Vagina (tissue), 2 donors: ENCODE results near the gene CPSF4. TPM values are rescaled to one million over a fixed set of nuclear protein-coding genes. Genes with fewer than 3 reads are reported as not detected.
A peak's percentile ranks its signal among the peaks of the same experiment; 100 is the strongest.

Experiments
- DNase-seq, 2 donors: peaks; one replicate each; pipeline ENCODE4 v3.0.0-alpha.2; 2017; ENCODE audit errors: extremely low spot score in 2 of 2
- H3K27ac ChIP-seq: fragments of 200-600 bp; sonication (generic); one replicate; pipeline ENCODE4 v1.5.1; 2019
- H3K27me3 ChIP-seq: fragments of 200-600 bp; sonication (generic); one replicate; pipeline ENCODE4 v1.5.1; 2019
- H3K36me3 ChIP-seq, 2 donors: fragments of 200-600 bp; sonication (generic); one replicate each; pipeline ENCODE4 v1.5.1; 2017 to 2019
- H3K4me1 ChIP-seq: fragments of 200-600 bp; sonication (generic); one replicate; pipeline ENCODE4 v1.5.1; 2019
- H3K4me3 ChIP-seq, 2 donors: fragments of 200-600 bp; sonication (generic); 1 replicate in 1 of 2; 2 replicates in 1 of 2; pipeline ENCODE4 v1.5.1; 2016 to 2019
- H3K9me3 ChIP-seq: fragments of 200-600 bp; sonication (generic); one replicate; pipeline ENCODE4 v1.5.1; 2019
- POLR2A ChIP-seq, 2 donors: fragments of 450-650 bp; IDR thresholded peaks; one replicate each; pipeline ENCODE4 v1.6.1; 2017; ENCODE audit warnings: antibody characterized with exemption in 2 of 2, mild to moderate bottlenecking in 2 of 2, moderate library complexity in 2 of 2
- POLR2AphosphoS5 ChIP-seq, 2 donors: sonication (generic); formaldehyde crosslinking; IDR thresholded peaks; one replicate each; pipeline ENCODE4 v1.9.0; 2017; ENCODE audit warnings: antibody characterized with exemption in 2 of 2, mild to moderate bottlenecking in 2 of 2, low read depth in 1 of 2; ENCODE audit not compliant: insufficient read depth in 1 of 2
- intact Hi-C: fragments of 100-400 bp; cut with DNase I; formaldehyde crosslinking; loops from one replicate; pipeline ENCODE4 v1.15.1; 2023
- total RNA-seq: library from RNA; depleted of rRNA; stranded (reverse); fragments of >200 nt; gene quantifications from one replicate; pipeline ENCODE4 v1.2.3, GENCODE V29; 2016
- TF ChIP-seq, protein P1 (sequence below), 3 experiments: fragments of 450-650 bp in 2 of 3; fragments of 200-600 bp in 1 of 3; sonication (generic) in 1 of 3; IDR thresholded peaks; one replicate each; pipeline ENCODE4 v1.5.1; 2017 to 2019; ENCODE audit warnings: antibody characterized with exemption in 3 of 3, mild to moderate bottlenecking in 2 of 3, moderate library complexity in 2 of 3

Gene CPSF4
- total RNA-seq: 23.8 TPM

GRCh38 chr7:99438573-99439480 lies at the start of gene CPSF4, which contains the start of gene PTCD1:
Gene CPSF4 (plus strand): TSS chr7:99438943. CDS start chr7:99439083, 140 bp downstream.
Gene PTCD1 (minus strand): TSS chr7:99438798. CDS start chr7:99435242, 3,556 bp downstream.
- intact Hi-C loops: no loop called here
- Histone ChIP-seq H3K4me1 (peaks cover 50% of the 10 kb centered on the region), H3K27ac (peak within 1 kb of the TSS; percentile 90), H3K27me3 (no peaks in the 10 kb centered on the region), H3K4me3 (peak within 1 kb of the TSS; percentile 91 to 99), H3K9me3 (no peaks in the 10 kb centered on the region), H3K36me3 (peaks cover 0 to 16% of the 10 kb centered on the region in 2 donors)
- peak in 1 of 2 donors; percentile 64 for TF ChIP-seq POLR2A (IDR thresholded peaks at IDR 0.05)
- peak; percentile 73 to 77 for TF ChIP-seq POLR2AphosphoS5 (IDR thresholded peaks at IDR 0.05; ENCODE audit: insufficient read depth in 1 of 2, low read depth in 1 of 2)
- TF ChIP-seq, protein P1, sequence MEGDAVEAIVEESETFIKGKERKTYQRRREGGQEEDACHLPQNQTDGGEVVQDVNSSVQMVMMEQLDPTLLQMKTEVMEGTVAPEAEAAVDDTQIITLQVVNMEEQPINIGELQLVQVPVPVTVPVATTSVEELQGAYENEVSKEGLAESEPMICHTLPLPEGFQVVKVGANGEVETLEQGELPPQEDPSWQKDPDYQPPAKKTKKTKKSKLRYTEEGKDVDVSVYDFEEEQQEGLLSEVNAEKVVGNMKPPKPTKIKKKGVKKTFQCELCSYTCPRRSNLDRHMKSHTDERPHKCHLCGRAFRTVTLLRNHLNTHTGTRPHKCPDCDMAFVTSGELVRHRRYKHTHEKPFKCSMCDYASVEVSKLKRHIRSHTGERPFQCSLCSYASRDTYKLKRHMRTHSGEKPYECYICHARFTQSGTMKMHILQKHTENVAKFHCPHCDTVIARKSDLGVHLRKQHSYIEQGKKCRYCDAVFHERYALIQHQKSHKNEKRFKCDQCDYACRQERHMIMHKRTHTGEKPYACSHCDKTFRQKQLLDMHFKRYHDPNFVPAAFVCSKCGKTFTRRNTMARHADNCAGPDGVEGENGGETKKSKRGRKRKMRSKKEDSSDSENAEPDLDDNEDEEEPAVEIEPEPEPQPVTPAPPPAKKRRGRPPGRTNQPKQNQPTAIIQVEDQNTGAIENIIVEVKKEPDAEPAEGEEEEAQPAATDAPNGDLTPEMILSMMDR (IDR thresholded peaks at IDR 0.05): no peak
- DNase-seq: peak; percentile 93 to 97

DNA sequence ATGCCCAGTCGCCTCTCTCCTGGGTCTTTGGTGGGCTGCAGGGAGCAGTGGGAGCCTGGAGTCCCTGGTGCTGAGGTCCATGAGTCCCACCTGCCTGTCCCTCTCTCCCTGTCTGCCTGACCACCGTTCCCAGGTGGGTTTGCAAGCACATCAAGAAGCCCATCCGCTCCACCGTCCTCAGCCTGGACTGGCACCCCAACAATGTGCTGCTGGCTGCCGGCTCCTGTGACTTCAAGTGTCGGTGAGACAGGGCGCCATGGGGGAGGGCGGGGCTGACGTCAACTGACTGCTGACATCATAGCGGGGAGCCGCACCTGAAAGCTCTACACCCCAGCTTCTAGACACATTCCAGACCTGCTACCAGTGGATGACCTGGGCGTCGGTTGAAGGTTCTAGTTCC lies 49.0 kb upstream of the CPSF4 start:
- TF ChIP-seq POLR2A (IDR thresholded peaks at IDR 0.05) (no peak), POLR2AphosphoS5 (IDR thresholded peaks at IDR 0.05; ENCODE audit: insufficient read depth in 1 of 2, low read depth in 1 of 2) (no peak)
- TF ChIP-seq, protein P1 (IDR thresholded peaks at IDR 0.05): no peak
- DNase-seq: no peak
- H3K9me3 ChIP-seq: no peaks in the 10 kb centered on the region
- intact Hi-C loops: no loop called here
- H3K4me3 ChIP-seq: no peak overlapping the region
- peaks cover 0 to 48% of the 10 kb centered on the region in 2 donors for H3K36me3 ChIP-seq
- no peaks in the 10 kb centered on the region for H3K27me3 ChIP-seq
- H3K4me1 ChIP-seq: peaks cover 22% of the 10 kb centered on the region
- H3K27ac ChIP-seq: no peak overlapping the region

- H3K27ac ChIP-seq: no peak overlapping the region
- H3K9me3 ChIP-seq: no peaks in the 10 kb centered on the region
- no peaks in the 10 kb centered on the region for H3K27me3 ChIP-seq
- no peak overlapping the region for H3K4me3 ChIP-seq
- DNase-seq: no peak
- intact Hi-C loops: no loop called here
- peaks cover 0 to 60% of the 10 kb centered on the region in 2 donors for H3K36me3 ChIP-seq
- H3K4me1 ChIP-seq: peaks cover 22% of the 10 kb centered on the region
- TF ChIP-seq POLR2AphosphoS5 (IDR thresholded peaks at IDR 0.05; ENCODE audit: insufficient read depth in 1 of 2, low read depth in 1 of 2): no peak
These were observed 47.7 kb upstream of the CPSF4 start for GRCh38 chr7:99390941-99391602.

DNA sequence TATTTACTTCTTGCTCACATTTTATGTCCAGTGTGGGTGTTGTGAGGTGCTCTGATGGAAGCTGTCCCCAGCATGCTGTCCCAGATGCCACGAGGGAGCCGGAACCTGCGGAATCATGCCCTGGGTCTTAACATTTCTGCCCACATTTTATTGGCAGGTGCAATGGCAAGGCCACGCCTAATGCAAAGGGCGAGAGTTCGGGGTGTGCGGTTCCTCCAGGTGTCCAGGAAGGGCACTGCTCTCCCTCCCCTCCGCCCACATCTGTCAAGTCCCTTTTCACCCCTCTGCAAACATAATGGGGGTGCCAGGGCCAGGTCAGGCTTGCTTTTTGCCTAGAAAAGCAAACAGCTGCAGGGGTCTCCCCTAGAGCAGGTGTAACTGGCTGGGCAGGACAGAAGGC lies 46.7 kb upstream of the CPSF4 start:
- no peak for TF ChIP-seq POLR2AphosphoS5 (IDR thresholded peaks at IDR 0.05; ENCODE audit: insufficient read depth in 1 of 2, low read depth in 1 of 2)
- no peak for TF ChIP-seq POLR2A (IDR thresholded peaks at IDR 0.05)
- TF ChIP-seq, protein P1 (IDR thresholded peaks at IDR 0.05): no peak
- no peaks in the 10 kb centered on the region for H3K9me3 ChIP-seq
- H3K27ac ChIP-seq: peak overlapping the region; percentile 71
- peaks cover 22% of the 10 kb centered on the region for H3K4me1 ChIP-seq
- DNase-seq: no peak
- no peaks in the 10 kb centered on the region for H3K27me3 ChIP-seq
- H3K4me3 ChIP-seq: peak overlapping the region; percentile 46 to 54
- intact Hi-C loops: no loop called here
- peaks cover 0 to 58% of the 10 kb centered on the region in 2 donors for H3K36me3 ChIP-seq

DNA sequence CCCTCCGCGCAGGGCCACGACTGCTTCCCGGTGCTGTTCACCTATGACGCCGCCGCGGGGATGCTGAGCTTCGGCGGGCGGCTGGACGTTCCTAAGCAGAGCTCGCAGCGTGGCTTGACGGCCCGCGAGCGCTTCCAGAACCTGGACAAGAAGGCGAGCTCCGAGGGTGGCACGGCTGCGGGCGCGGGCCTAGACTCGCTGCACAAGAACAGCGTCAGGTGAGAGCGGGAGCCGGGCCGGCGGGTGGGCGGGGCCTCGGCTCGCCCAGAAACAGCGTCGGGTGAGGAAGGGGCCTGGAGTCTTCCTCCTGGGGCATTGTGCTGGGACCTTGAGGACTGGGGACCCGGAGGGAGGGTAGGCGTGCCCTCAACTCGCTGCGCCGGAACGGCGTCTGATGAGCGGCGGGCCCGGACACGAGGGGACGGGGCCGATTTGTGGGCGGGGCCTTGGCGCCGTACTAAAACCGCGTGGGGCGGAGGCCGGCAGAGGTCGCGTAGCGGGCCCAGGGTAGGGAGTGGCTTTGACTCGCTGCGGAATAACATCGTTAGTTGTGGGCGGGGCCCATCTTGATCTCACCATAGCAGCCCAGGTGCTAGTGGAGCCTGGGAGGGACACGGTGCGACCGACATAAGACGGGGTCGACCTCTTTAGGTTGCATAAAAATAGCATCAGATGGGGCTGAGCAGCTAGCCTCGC lies 45.9 kb upstream of the CPSF4 start:
- Histone ChIP-seq H3K27ac (peak overlapping the region; percentile 71), H3K9me3 (no peaks in the 10 kb centered on the region), H3K36me3 (peaks cover 0 to 64% of the 10 kb centered on the region in 2 donors), H3K27me3 (no peaks in the 10 kb centered on the region), H3K4me3 (peak overlapping the region; percentile 46 to 54), H3K4me1 (peaks cover 22% of the 10 kb centered on the region)
- no peak for DNase-seq
- intact Hi-C loops: no loop called here
- TF ChIP-seq POLR2AphosphoS5 (IDR thresholded peaks at IDR 0.05; ENCODE audit: insufficient read depth in 1 of 2, low read depth in 1 of 2): peak; percentile 34 to 84
- TF ChIP-seq, protein P1 (IDR thresholded peaks at IDR 0.05): no peak
